RWPE2 (cell line): ENCODE results near the gene NCAPD2.

Experiments
- ATAC-seq: fragments of 200-7000 bp; cut with Tn5 transposase; 3 replicates; pipeline ENCODE4 v1.9.1; 2021; ENCODE audit warnings: low read depth
- DNase-seq: peaks from one replicate; pipeline ENCODE4 v3.0.0-alpha.2; 2020; ENCODE audit warnings: low spot score
- H3K27ac ChIP-seq: fragments of 450-650 bp; 2 replicates; pipeline ENCODE4 v1.5.1; 2017; ENCODE audit warnings: mild to moderate bottlenecking; ENCODE audit not compliant: poor library complexity, severe bottlenecking
- H3K27me3 ChIP-seq: fragments of 250-450 bp; sonication (Bioruptor Pico); 2 replicates; pipeline ENCODE4 v1.5.1; 2021; ENCODE audit warnings: mild to moderate bottlenecking, moderate library complexity; ENCODE audit not compliant: insufficient read depth, poor library complexity, severe bottlenecking
- H3K36me3 ChIP-seq: fragments of 250-450 bp; sonication (Bioruptor Pico); 2 replicates; pipeline ENCODE4 v1.5.1; 2020; ENCODE audit warnings: low read depth, mild to moderate bottlenecking, moderate library complexity
- H3K4me1 ChIP-seq: fragments of 250-450 bp; sonication (Bioruptor Pico); 2 replicates; pipeline ENCODE4 v1.5.1; 2021; ENCODE audit warnings: mild to moderate bottlenecking, moderate library complexity; ENCODE audit not compliant: insufficient read depth, poor library complexity, severe bottlenecking
- H3K4me3 ChIP-seq: fragments of 250-450 bp; sonication (Bioruptor Pico); 2 replicates; pipeline ENCODE4 v1.5.1; 2021; ENCODE audit warnings: mild to moderate bottlenecking, moderate library complexity; ENCODE audit not compliant: severe bottlenecking
- H3K9me3 ChIP-seq: fragments of 250-450 bp; sonication (Bioruptor Pico); 2 replicates; pipeline ENCODE4 v1.5.1; 2021; ENCODE audit warnings: mild to moderate bottlenecking, moderate library complexity; ENCODE audit not compliant: severe bottlenecking
- CTCF ChIP-seq: fragments of 450-650 bp; IDR thresholded peaks from one replicate; pipeline ENCODE4 v1.5.1; 2017; ENCODE audit warnings: mild to moderate bottlenecking, moderate library complexity; ENCODE audit not compliant: poor library complexity, severe bottlenecking

Gene NCAPD2

GRCh38 chr12:6451348-6452244 lies 42.3 kb upstream of the NCAPD2 start, which contains the start of gene TAPBPL:
TSS of gene TAPBPL (plus strand) at chr12:6452042. CDS start at chr12:6452249, 207 bp downstream.
- Histone ChIP-seq H3K27ac (peak within 1 kb of the TSS; percentile 68), H3K4me3 (peak within 1 kb of the TSS; percentile 41), H3K36me3 (no peaks in the 10 kb centered on the region), H3K27me3 (no peaks in the 10 kb centered on the region), H3K9me3 (no peaks in the 10 kb centered on the region), H3K4me1 (peaks cover 4% of the 10 kb centered on the region)
- DNase-seq (peak; percentile 59), ATAC-seq (peak; percentile 80)
- no peak for TF ChIP-seq CTCF

GRCh38 chr12:6452245-6452943 lies 41.5 kb upstream of the NCAPD2 start:
- Histone ChIP-seq H3K27ac (peak overlapping the region; percentile 68), H3K4me3 (peak overlapping the region; percentile 41), H3K36me3 (no peaks in the 10 kb centered on the region), H3K4me1 (peaks cover 4% of the 10 kb centered on the region), H3K27me3 (no peaks in the 10 kb centered on the region), H3K9me3 (no peaks in the 10 kb centered on the region)
- peak; percentile 41 for DNase-seq
- ATAC-seq: peak; percentile 44
- no peak for TF ChIP-seq CTCF

DNA sequence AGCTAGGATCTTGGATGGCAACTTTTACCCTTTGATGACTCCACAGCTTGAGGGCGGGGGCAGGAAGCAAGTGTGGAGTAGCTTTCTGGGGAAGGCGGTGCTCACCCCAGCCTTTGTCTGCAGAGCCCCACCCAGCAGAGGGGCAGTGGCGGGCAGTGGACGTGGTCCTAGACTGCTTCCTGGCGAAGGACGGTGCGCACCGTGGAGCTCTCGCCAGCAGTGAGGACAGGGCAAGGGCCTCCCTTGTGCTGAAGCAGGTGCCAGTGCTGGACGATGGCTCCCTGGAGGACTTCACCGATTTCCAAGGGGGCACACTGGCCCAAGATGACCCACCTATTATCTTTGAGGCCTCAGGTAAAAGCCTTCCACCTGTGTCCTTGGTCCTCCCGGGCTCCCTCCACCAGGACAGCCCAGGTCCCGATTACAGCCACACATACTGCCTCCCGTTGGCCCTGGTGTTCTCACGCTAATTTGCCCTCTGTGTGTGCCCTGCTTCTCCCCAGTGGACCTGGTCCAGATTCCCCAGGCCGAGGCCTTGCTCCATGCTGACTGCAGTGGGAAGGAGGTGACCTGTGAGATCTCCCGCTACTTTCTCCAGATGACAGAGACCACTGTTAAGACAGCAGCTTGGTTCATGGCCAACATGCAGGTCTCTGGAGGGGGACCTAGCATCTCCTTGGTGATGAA lies 40.8 kb upstream of the NCAPD2 start:
- no peak for ATAC-seq
- no peak overlapping the region for H3K4me3 ChIP-seq
- peaks cover 4% of the 10 kb centered on the region for H3K4me1 ChIP-seq
- H3K27ac ChIP-seq: peak overlapping the region; percentile 68
- no peaks in the 10 kb centered on the region for H3K36me3 ChIP-seq
- H3K27me3 ChIP-seq: no peaks in the 10 kb centered on the region
- TF ChIP-seq CTCF: no peak
- peak; percentile 46 for DNase-seq
- H3K9me3 ChIP-seq: no peaks in the 10 kb centered on the region

DNA sequence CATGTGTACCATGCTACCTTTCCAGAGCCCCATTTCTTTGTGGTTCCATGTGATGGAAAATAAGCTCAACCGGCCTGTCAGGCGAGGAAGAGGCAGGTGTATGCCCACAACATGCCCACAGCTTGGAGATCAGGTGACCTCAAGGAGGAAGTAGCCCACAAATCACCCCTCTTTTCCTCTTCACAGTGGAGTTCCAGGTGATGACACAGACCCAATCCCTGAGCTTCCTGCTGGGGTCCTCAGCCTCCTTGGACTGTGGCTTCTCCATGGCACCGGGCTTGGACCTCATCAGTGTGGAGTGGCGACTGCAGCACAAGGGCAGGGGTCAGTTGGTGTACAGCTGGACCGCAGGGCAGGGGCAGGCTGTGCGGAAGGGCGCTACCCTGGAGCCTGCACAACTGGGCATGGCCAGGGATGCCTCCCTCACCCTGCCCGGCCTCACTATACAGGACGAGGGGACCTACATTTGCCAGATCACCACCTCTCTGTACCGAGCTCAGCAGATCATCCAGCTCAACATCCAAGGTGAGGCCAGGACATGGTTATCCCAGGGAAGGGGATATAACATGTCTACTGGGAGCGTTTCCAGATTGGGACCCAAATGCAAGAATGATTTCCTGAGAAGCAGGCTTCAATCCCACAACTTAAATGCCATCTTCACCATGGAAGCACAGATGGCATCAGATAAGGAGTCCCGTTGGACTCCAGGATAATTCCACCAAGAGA lies 36.5 kb upstream of the NCAPD2 start:
- Histone ChIP-seq H3K9me3 (no peaks in the 10 kb centered on the region), H3K4me3 (no peak overlapping the region), H3K27me3 (no peaks in the 10 kb centered on the region), H3K27ac (no peak overlapping the region), H3K36me3 (peaks cover 21% of the 10 kb centered on the region; the same call in 1 of the 2 replicates), H3K4me1 (no peaks in the 10 kb centered on the region)
- TF ChIP-seq CTCF: no peak
- ATAC-seq: no peak
- DNase-seq: no peak
